ENCODE data around the gene TIGIT.

Gene TIGIT

GRCh38 chr3:114286266-114286665 is 7.6 kb upstream of the TIGIT start:
- H2AFZ ChIP-seq (ENCODE audit: low read length, unreplicated experiment): no peak overlapping the region
- H3K27me3 ChIP-seq (ENCODE audit: insufficient read depth, low read length): no peaks in the 10 kb centered on the region

DNA sequence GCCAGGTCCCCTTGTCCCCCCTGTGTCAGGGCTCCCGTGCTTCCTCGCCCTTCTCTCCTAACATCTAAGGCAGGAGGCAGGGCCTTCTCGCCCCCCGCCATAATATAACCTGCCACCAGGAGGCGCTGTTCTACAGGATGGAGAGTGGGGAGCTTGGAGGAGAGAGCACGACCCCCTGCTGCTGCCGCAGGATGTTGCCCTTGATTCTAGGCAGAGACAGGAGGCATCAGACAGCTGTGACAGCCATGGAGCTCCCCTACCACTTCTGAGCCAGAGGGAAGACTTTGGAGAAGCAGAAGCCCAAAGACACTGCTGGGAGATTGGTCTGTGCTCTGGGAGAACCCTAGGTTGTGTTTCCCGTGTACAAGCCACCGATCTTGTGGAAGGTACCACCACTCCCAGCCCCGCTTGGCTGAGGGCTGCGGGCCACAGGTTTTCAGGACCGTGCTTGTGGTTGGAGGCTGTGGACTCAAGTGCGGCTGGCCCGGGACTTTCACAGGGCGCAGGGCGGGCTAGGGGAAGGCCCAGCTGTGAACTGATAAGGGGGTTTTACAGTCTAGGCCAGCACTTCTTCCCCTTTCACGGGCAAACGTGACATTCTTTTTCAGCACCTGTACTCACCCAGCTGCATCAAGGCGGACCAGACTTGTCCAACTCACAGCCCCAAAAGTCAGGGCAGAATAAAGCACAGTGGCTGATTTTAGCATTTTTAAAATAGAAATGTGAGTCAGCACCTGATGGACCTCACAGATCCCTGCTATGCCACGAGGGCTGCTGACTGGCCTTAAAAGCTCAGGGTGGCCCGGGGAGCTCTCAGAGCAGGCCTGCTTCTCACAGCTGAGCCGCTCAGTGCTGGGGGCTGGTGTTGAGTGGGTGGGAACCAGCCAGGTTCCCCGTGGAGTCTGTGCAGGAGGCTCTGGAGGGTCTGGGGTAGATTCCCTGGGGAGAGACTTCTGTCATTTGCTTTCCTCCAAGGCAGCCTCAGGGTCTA is 2.6 kb upstream of the TIGIT start:
- Histone ChIP-seq H3K36me3 (ENCODE audit: insufficient read depth, low read length) (no peaks in the 10 kb centered on the region), H3K27ac (ENCODE audit: low read depth, low read length) (no peak overlapping the region), H3K4me1 (ENCODE audit: control insufficient read depth, insufficient read depth, low read length, unreplicated experiment) (no peaks in the 10 kb centered on the region), H3K27me3 (ENCODE audit: insufficient read depth, low read length) (no peaks in the 10 kb centered on the region), H3K4me3 (ENCODE audit: low read depth, low read length) (no peak overlapping the region), H3K79me2 (ENCODE audit: control insufficient read depth, insufficient read depth, low read length, unreplicated experiment) (no peaks in the 10 kb centered on the region), H2AFZ (ENCODE audit: low read length, unreplicated experiment) (no peak overlapping the region)

More at GRCh38 chr3:114286266-114286665, 7.6 kb upstream of the TIGIT start:
- Histone ChIP-seq H3K4me1 (ENCODE audit: control insufficient read depth, insufficient read depth, low read length, unreplicated experiment) (no peaks in the 10 kb centered on the region), H3K36me3 (ENCODE audit: insufficient read depth, low read length) (no peaks in the 10 kb centered on the region), H3K27ac (ENCODE audit: low read depth, low read length) (no peak overlapping the region), H3K4me3 (ENCODE audit: low read depth, low read length) (no peak overlapping the region), H3K79me2 (ENCODE audit: control insufficient read depth, insufficient read depth, low read length, unreplicated experiment) (no peaks in the 10 kb centered on the region)

DNA sequence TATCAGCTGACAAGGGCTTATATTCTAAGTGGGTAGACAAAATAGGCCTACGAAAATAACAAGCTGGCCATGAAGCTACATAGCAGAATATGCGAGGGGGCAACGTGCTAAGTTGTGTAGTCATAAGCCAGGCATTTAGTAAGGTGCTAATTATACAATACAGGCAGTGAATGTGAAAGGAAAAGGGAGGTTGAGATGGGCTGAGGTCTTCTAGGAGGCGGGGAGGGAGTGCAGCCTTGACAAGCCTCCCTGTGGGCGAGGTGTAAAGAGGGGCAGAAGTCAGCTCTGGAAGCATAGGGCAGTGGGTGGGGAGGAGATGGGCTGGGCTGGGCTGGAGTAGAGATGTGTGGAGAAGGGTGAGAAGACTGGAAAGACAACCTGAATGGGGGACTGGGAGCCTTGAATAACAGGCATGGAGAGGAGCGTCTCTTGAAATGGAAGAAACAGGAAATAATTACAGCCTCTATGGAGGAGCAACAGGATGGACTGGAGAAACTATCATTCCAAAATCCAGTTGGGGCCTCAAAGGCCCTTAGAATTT is 1.2 kb downstream of the TIGIT start:
- Histone ChIP-seq H3K4me1 (ENCODE audit: control insufficient read depth, insufficient read depth, low read length, unreplicated experiment) (no peaks in the 10 kb centered on the region), H3K36me3 (ENCODE audit: insufficient read depth, low read length) (no peaks in the 10 kb centered on the region), H3K27me3 (ENCODE audit: insufficient read depth, low read length) (peaks cover 4% of the 10 kb centered on the region; the same call in 1 of the 2 replicates), H3K79me2 (ENCODE audit: control insufficient read depth, insufficient read depth, low read length, unreplicated experiment) (no peaks in the 10 kb centered on the region), H2AFZ (ENCODE audit: low read length, unreplicated experiment) (no peak overlapping the region), H3K4me3 (ENCODE audit: low read depth, low read length) (no peak overlapping the region), H3K27ac (ENCODE audit: low read depth, low read length) (no peak overlapping the region)

GRCh38 chr3:114295946-114296345 is 2.1 kb downstream of the TIGIT start:
- no peaks in the 10 kb centered on the region for H3K36me3 ChIP-seq (ENCODE audit: insufficient read depth, low read length)
- no peak overlapping the region for H3K27ac ChIP-seq (ENCODE audit: low read depth, low read length)
- no peak overlapping the region for H3K4me3 ChIP-seq (ENCODE audit: low read depth, low read length)
- H3K27me3 ChIP-seq (ENCODE audit: insufficient read depth, low read length): peaks cover 8% of the 10 kb centered on the region; the same call in 1 of the 2 replicates
- no peak overlapping the region for H2AFZ ChIP-seq (ENCODE audit: low read length, unreplicated experiment)
- H3K79me2 ChIP-seq (ENCODE audit: control insufficient read depth, insufficient read depth, low read length, unreplicated experiment): no peaks in the 10 kb centered on the region
- H3K4me1 ChIP-seq (ENCODE audit: control insufficient read depth, insufficient read depth, low read length, unreplicated experiment): no peaks in the 10 kb centered on the region

DNA sequence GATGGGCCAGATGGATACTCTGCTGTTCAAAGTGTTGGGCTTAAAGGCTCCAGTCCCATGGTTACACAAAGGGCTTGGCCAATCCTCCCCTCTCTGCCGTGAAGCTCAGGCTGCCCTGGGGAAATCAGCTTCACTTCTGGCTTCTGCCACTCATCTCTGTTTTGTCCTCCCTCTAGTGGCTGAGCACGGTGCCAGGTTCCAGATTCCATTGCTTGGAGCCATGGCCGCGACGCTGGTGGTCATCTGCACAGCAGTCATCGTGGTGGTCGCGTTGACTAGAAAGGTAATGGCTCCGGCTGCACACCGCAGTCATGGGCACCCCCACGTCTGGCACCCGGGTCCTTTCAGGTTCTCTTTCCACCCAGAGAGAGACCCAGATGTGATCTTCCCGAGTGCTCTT is 5.6 kb downstream of the TIGIT start:
- Histone ChIP-seq H3K4me1 (ENCODE audit: control insufficient read depth, insufficient read depth, low read length, unreplicated experiment) (no peaks in the 10 kb centered on the region), H3K79me2 (ENCODE audit: control insufficient read depth, insufficient read depth, low read length, unreplicated experiment) (no peaks in the 10 kb centered on the region), H3K27me3 (ENCODE audit: insufficient read depth, low read length) (peaks cover 28% of the 10 kb centered on the region), H3K27ac (ENCODE audit: low read depth, low read length) (no peak overlapping the region), H2AFZ (ENCODE audit: low read length, unreplicated experiment) (no peak overlapping the region), H3K36me3 (ENCODE audit: insufficient read depth, low read length) (no peaks in the 10 kb centered on the region), H3K4me3 (ENCODE audit: low read depth, low read length) (no peak overlapping the region)

GRCh38 chr3:114299941-114300624 is 6.3 kb downstream of the TIGIT start:
- Histone ChIP-seq H3K4me1 (ENCODE audit: control insufficient read depth, insufficient read depth, low read length, unreplicated experiment) (no peaks in the 10 kb centered on the region), H2AFZ (ENCODE audit: low read length, unreplicated experiment) (no peak overlapping the region), H3K27me3 (ENCODE audit: insufficient read depth, low read length) (peaks cover 34% of the 10 kb centered on the region), H3K79me2 (ENCODE audit: control insufficient read depth, insufficient read depth, low read length, unreplicated experiment) (no peaks in the 10 kb centered on the region), H3K27ac (ENCODE audit: low read depth, low read length) (no peak overlapping the region), H3K4me3 (ENCODE audit: low read depth, low read length) (no peak overlapping the region), H3K36me3 (ENCODE audit: insufficient read depth, low read length) (no peaks in the 10 kb centered on the region)

- no peak overlapping the region for H2AFZ ChIP-seq (ENCODE audit: low read length, unreplicated experiment)
- H3K79me2 ChIP-seq (ENCODE audit: control insufficient read depth, insufficient read depth, low read length, unreplicated experiment): no peaks in the 10 kb centered on the region
- H3K27me3 ChIP-seq (ENCODE audit: insufficient read depth, low read length): peaks cover 33% of the 10 kb centered on the region
- no peaks in the 10 kb centered on the region for H3K4me1 ChIP-seq (ENCODE audit: control insufficient read depth, insufficient read depth, low read length, unreplicated experiment)
- no peak overlapping the region for H3K4me3 ChIP-seq (ENCODE audit: low read depth, low read length)
- no peak overlapping the region for H3K27ac ChIP-seq (ENCODE audit: low read depth, low read length)
- H3K36me3 ChIP-seq (ENCODE audit: insufficient read depth, low read length): no peaks in the 10 kb centered on the region
These were observed 13.5 kb downstream of the TIGIT start for GRCh38 chr3:114307222-114307830.

DNA sequence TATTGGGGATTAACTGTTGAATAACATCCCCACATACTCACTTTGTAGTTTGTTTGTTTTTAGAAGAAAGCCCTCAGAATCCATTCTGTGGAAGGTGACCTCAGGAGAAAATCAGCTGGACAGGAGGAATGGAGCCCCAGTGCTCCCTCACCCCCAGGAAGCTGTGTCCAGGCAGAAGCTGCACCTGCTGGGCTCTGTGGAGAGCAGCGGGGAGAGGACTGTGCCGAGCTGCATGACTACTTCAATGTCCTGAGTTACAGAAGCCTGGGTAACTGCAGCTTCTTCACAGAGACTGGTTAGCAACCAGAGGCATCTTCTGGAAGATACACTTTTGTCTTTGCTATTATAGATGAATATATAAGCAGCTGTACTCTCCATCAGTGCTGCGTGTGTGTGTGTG is 14.0 kb downstream of the TIGIT start:
- H3K27ac ChIP-seq (ENCODE audit: low read depth, low read length): no peak overlapping the region
- H3K36me3 ChIP-seq (ENCODE audit: insufficient read depth, low read length): no peaks in the 10 kb centered on the region
- H3K4me1 ChIP-seq (ENCODE audit: control insufficient read depth, insufficient read depth, low read length, unreplicated experiment): no peaks in the 10 kb centered on the region
- H3K27me3 ChIP-seq (ENCODE audit: insufficient read depth, low read length): peaks cover 28% of the 10 kb centered on the region
- no peaks in the 10 kb centered on the region for H3K79me2 ChIP-seq (ENCODE audit: control insufficient read depth, insufficient read depth, low read length, unreplicated experiment)
- H3K4me3 ChIP-seq (ENCODE audit: low read depth, low read length): no peak overlapping the region
- no peak overlapping the region for H2AFZ ChIP-seq (ENCODE audit: low read length, unreplicated experiment)

DNA sequence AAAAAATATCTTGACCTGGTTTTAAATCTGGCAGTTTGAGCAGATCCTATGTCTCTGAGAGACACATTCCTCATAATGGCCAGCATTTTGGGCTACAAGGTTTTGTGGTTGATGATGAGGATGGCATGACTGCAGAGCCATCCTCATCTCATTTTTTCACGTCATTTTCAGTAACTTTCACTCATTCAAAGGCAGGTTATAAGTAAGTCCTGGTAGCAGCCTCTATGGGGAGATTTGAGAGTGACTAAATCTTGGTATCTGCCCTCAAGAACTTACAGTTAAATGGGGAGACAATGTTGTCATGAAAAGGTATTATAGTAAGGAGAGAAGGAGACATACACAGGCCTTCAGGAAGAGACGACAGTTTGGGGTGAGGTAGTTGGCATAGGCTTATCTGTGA is 14.5 kb downstream of the TIGIT start:
- Histone ChIP-seq H3K4me1 (ENCODE audit: control insufficient read depth, insufficient read depth, low read length, unreplicated experiment) (no peaks in the 10 kb centered on the region), H3K36me3 (ENCODE audit: insufficient read depth, low read length) (no peaks in the 10 kb centered on the region), H3K27me3 (ENCODE audit: insufficient read depth, low read length) (peaks cover 28% of the 10 kb centered on the region), H2AFZ (ENCODE audit: low read length, unreplicated experiment) (no peak overlapping the region), H3K79me2 (ENCODE audit: control insufficient read depth, insufficient read depth, low read length, unreplicated experiment) (no peaks in the 10 kb centered on the region), H3K4me3 (ENCODE audit: low read depth, low read length) (no peak overlapping the region), H3K27ac (ENCODE audit: low read depth, low read length) (no peak overlapping the region)

DNA sequence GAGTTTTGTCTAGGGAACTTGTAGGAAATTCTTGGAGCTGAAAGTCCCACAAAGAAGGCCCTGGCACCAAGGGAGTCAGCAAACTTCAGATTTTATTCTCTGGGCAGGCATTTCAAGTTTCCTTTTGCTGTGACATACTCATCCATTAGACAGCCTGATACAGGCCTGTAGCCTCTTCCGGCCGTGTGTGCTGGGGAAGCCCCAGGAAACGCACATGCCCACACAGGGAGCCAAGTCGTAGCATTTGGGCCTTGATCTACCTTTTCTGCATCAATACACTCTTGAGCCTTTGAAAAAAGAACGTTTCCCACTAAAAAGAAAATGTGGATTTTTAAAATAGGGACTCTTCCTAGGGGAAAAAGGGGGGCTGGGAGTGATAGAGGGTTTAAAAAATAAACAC is 15.0 kb downstream of the TIGIT start:
- Histone ChIP-seq H2AFZ (ENCODE audit: low read length, unreplicated experiment) (no peak overlapping the region), H3K4me3 (ENCODE audit: low read depth, low read length) (no peak overlapping the region), H3K27me3 (ENCODE audit: insufficient read depth, low read length) (peaks cover 26% of the 10 kb centered on the region), H3K27ac (ENCODE audit: low read depth, low read length) (no peak overlapping the region), H3K79me2 (ENCODE audit: control insufficient read depth, insufficient read depth, low read length, unreplicated experiment) (no peaks in the 10 kb centered on the region), H3K36me3 (ENCODE audit: insufficient read depth, low read length) (no peaks in the 10 kb centered on the region), H3K4me1 (ENCODE audit: control insufficient read depth, insufficient read depth, low read length, unreplicated experiment) (no peaks in the 10 kb centered on the region)
